ENCODE data around the gene LAMC3.

DNA sequence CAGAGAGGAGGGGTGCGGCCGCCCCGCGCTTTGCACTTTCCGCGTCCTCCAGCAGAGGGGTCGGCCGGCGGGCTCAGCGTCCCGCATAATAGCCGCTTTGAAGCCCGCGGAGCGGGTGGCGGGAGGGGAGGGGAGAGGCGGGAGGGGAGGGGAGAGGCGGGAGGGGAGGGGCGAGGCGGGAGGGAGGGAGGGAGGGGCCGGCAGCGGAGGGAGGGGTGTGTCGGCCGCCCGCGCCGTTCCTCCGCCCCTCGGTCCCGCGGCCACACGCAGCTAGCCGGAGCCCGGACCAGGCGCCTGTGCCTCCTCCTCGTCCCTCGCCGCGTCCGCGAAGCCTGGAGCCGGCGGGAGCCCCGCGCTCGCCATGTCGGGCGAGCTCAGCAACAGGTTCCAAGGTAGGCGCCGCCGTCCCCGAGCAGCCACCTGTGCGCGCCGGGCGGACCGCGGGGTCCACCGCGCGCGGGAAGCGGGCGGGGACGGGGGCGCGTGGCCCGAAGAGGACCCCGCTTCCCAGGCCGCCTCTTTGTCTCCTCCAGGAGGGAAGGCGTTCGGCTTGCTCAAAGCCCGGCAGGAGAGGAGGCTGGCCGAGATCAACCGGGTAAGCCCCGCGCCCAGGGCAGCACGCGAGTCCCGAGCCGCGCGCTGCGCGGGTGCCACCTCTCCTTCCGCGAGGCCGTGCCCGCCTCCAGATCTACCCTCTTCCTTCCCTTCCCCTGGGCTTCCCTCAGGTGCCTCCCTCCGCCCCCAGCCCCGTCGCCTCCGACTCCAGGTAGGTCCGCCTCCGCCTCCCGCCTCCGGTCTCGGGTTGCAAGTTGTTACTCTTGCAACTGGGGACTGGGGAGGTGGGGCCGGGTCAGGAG, 87.5 kb downstream of the LAMC3 start, which contains the start of gene AIF1L:
- TF ChIP-seq, protein P1, sequence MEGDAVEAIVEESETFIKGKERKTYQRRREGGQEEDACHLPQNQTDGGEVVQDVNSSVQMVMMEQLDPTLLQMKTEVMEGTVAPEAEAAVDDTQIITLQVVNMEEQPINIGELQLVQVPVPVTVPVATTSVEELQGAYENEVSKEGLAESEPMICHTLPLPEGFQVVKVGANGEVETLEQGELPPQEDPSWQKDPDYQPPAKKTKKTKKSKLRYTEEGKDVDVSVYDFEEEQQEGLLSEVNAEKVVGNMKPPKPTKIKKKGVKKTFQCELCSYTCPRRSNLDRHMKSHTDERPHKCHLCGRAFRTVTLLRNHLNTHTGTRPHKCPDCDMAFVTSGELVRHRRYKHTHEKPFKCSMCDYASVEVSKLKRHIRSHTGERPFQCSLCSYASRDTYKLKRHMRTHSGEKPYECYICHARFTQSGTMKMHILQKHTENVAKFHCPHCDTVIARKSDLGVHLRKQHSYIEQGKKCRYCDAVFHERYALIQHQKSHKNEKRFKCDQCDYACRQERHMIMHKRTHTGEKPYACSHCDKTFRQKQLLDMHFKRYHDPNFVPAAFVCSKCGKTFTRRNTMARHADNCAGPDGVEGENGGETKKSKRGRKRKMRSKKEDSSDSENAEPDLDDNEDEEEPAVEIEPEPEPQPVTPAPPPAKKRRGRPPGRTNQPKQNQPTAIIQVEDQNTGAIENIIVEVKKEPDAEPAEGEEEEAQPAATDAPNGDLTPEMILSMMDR (IDR thresholded peaks at IDR 0.05) = no peak
- TF ChIP-seq EP300 (IDR thresholded peaks at IDR 0.05) = no peak
- no peak for TF ChIP-seq POLR2A (IDR thresholded peaks at IDR 0.05)
- TF ChIP-seq POLR2AphosphoS5 (IDR thresholded peaks at IDR 0.05) = no peak

All from stomach (tissue), 4 donors.